ENCODE measurements around the gene AMPD3. TPM values are rescaled to one million over a fixed set of nuclear protein-coding genes. Genes with fewer than 3 reads are reported as not detected.

Gene AMPD3
- polyA plus RNA-seq, 1 donor: 5.0 TPM

DNA sequence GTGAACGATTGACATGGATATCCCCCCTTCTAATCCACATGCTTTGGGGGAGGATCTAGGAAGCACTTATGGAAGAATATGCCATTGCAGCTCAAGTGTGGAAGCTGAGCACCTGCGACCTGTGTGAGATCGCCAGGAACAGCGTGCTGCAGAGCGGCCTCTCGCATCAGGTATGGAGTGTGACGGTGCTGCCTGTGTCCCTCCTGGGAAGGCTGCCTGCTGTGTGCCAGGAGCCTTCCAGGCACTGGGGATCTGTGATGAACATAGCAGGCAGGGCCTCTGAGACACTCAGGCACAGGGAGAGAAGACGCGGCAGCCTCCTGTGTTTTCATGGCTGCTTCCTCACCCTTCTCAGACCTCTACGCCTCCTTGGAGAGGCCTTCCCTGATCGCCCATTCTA is 49.4 kb downstream of the AMPD3 start:
- H3K27ac ChIP-seq (ENCODE audit: low read length): no peak overlapping the region
- no peaks in the 10 kb centered on the region for H3K9me3 ChIP-seq (ENCODE audit: control insufficient read depth, low read depth, low read length)
- no peaks in the 10 kb centered on the region for H3K27me3 ChIP-seq (ENCODE audit: control insufficient read depth, insufficient read depth, low read length)
- H3K4me3 ChIP-seq (ENCODE audit: low read length): no peak overlapping the region
- no peak for DNase-seq
- peaks cover 9% of the 10 kb centered on the region for H3K36me3 ChIP-seq (ENCODE audit: control insufficient read depth, insufficient read depth, low read length)
- 100% methylated on average over 2 of the region's 11 CpGs for WGBS (ENCODE audit: insufficient coverage, low lambda C conversion rate)
- no peaks in the 10 kb centered on the region for H3K4me1 ChIP-seq (ENCODE audit: control insufficient read depth, insufficient read depth, low read length)

DNA sequence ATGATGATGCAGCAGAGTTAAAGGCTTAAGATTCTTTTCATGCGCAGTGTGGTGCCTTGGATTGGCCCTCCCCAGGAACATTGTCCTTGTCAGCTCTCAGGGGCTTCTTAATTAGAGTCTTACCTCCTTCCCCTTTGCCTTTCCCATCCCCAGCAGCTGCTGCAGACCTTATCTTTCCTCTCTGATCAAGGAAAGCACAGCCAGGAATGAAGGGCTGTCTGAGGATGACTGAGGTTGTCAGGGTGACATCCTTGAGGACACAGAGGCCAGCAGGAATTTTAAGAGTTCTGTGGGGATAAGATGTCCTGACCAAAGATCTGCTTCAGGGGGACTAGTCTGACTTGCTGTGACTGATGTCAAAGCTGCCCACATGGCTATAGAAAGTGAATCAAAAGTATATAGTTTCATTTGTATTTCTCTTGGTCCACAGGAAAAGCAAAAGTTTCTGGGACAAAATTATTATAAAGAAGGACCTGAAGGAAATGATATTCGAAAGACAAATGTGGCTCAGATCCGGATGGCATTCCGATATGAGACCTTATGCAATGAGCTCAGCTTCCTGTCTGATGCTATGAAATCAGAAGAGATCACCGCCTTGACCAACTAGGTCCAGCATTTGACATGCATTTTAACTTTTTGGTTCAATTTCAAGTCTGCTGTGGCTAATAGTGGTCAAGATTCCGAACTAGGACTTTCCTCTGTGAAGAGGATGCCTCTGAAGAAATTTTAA is 50.4 kb downstream of the AMPD3 start:
- Histone ChIP-seq H3K27me3 (ENCODE audit: control insufficient read depth, insufficient read depth, low read length) (no peaks in the 10 kb centered on the region), H3K4me1 (ENCODE audit: control insufficient read depth, insufficient read depth, low read length) (no peaks in the 10 kb centered on the region), H3K27ac (ENCODE audit: low read length) (no peak overlapping the region), H3K4me3 (ENCODE audit: low read length) (no peak overlapping the region), H3K36me3 (ENCODE audit: control insufficient read depth, insufficient read depth, low read length) (peaks cover 5% of the 10 kb centered on the region), H3K9me3 (ENCODE audit: control insufficient read depth, low read depth, low read length) (no peaks in the 10 kb centered on the region)
- no peak for DNase-seq
- WGBS (ENCODE audit: insufficient coverage, low lambda C conversion rate): 96% methylated on average over 3 of the region's 6 CpGs

DNA sequence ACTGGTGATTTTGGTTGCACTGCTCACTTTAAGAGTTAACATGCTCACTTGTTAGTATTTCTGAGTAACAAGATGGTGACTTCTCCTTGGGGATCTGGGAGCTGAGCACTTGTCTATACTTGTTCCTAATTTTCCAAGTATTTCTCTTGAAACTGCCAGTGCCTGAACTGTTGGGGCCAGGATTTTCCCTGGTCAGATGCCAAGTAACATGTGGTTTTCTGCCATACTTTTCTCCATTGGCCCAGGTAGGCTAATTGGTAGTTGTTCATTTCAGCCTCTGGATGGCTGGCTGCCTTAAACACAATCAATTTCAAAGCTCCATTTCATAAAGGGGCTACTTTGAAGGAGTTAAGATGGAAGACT is 50.9 kb downstream of the AMPD3 start:
- H3K27ac ChIP-seq (ENCODE audit: low read length): no peak overlapping the region
- H3K4me1 ChIP-seq (ENCODE audit: control insufficient read depth, insufficient read depth, low read length): no peaks in the 10 kb centered on the region
- H3K36me3 ChIP-seq (ENCODE audit: control insufficient read depth, insufficient read depth, low read length): peaks cover 4% of the 10 kb centered on the region
- H3K9me3 ChIP-seq (ENCODE audit: control insufficient read depth, low read depth, low read length): no peaks in the 10 kb centered on the region
- no peak overlapping the region for H3K4me3 ChIP-seq (ENCODE audit: low read length)
- no peak for DNase-seq
- H3K27me3 ChIP-seq (ENCODE audit: control insufficient read depth, insufficient read depth, low read length): no peaks in the 10 kb centered on the region

DNA sequence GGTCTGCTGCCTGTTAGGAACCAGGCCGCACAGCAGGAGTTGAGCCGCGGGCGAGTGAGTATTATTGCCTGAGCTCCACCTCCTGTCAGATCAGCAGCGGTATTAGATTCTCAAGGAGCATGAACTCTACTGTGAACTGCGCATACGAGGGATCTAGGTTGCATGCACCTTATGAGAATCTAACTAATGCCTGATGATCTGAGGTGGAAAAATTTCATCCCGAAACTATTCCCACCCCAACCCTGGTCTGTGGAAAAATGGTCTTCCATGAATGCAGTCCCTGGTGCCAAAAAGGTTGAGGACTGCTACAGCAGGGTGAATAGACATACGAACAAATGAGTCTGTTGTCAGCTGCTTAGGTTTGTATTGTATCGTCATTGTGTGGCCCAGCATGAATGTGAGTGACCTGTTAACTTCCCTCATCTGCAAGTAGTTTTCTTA is 56.1 kb downstream of the AMPD3 start:
- Histone ChIP-seq H3K4me1 (ENCODE audit: control insufficient read depth, insufficient read depth, low read length) (no peaks in the 10 kb centered on the region), H3K36me3 (ENCODE audit: control insufficient read depth, insufficient read depth, low read length) (peaks cover 3% of the 10 kb centered on the region), H3K27me3 (ENCODE audit: control insufficient read depth, insufficient read depth, low read length) (no peaks in the 10 kb centered on the region), H3K4me3 (ENCODE audit: low read length) (no peak overlapping the region), H3K27ac (ENCODE audit: low read length) (no peak overlapping the region), H3K9me3 (ENCODE audit: control insufficient read depth, low read depth, low read length) (no peaks in the 10 kb centered on the region)
- no CpG with 5 or more reads among the region's 10 CpGs for WGBS (ENCODE audit: insufficient coverage, low lambda C conversion rate)
- DNase-seq: no peak

DNA sequence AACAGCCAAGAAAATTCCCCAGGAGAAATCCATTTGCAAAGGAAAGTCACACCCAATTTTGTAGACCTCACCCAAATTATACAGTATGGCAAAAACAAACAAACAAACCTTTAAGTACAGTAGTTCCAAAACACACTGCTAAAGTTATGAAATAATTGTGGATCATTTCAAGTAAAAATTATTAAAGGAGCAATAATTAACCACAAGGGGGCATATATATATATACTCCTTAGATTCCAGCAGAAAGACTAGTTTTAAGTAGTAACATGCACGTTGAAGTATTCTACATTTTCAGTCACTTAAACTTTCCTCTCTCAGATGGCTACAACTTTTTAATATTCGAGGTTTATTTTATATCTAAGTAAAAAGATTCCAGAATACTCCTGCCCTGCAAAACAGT is 59.1 kb downstream of the AMPD3 start:
- Histone ChIP-seq H3K27ac (ENCODE audit: low read length) (no peak overlapping the region), H3K27me3 (ENCODE audit: control insufficient read depth, insufficient read depth, low read length) (no peaks in the 10 kb centered on the region), H3K36me3 (ENCODE audit: control insufficient read depth, insufficient read depth, low read length) (peaks cover 9% of the 10 kb centered on the region), H3K4me3 (ENCODE audit: low read length) (no peak overlapping the region), H3K4me1 (ENCODE audit: control insufficient read depth, insufficient read depth, low read length) (no peaks in the 10 kb centered on the region), H3K9me3 (ENCODE audit: control insufficient read depth, low read depth, low read length) (no peaks in the 10 kb centered on the region)
- WGBS (ENCODE audit: insufficient coverage, low lambda C conversion rate): no CpG with 5 or more reads among the region's 2 CpGs
- no peak for DNase-seq

DNA sequence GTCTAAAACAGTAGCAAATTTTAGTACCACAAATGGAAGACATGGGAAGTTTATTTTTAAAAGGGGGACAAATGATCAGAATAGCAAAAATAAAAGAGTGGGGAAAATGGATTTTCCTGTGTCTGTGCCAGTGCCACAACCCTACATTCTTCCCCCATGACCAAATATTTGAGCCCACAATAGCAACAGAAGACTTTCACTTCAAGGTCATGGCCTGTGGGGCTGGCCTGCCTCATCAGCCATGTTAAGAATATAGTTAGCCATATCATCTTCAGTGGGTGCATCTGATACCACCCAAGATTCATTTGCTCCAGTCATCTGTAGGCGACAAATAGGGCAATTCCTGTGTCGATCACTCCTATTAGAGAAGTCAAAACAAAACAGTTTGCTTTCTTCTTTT is 59.6 kb downstream of the AMPD3 start:
- no peak overlapping the region for H3K27ac ChIP-seq (ENCODE audit: low read length)
- H3K4me1 ChIP-seq (ENCODE audit: control insufficient read depth, insufficient read depth, low read length): no peaks in the 10 kb centered on the region
- WGBS (ENCODE audit: insufficient coverage, low lambda C conversion rate): no CpG with 5 or more reads among the region's 2 CpGs
- peaks cover 12% of the 10 kb centered on the region for H3K36me3 ChIP-seq (ENCODE audit: control insufficient read depth, insufficient read depth, low read length)
- no peak for DNase-seq
- no peak overlapping the region for H3K4me3 ChIP-seq (ENCODE audit: low read length)
- H3K9me3 ChIP-seq (ENCODE audit: control insufficient read depth, low read depth, low read length): no peaks in the 10 kb centered on the region
- no peaks in the 10 kb centered on the region for H3K27me3 ChIP-seq (ENCODE audit: control insufficient read depth, insufficient read depth, low read length)

DNA sequence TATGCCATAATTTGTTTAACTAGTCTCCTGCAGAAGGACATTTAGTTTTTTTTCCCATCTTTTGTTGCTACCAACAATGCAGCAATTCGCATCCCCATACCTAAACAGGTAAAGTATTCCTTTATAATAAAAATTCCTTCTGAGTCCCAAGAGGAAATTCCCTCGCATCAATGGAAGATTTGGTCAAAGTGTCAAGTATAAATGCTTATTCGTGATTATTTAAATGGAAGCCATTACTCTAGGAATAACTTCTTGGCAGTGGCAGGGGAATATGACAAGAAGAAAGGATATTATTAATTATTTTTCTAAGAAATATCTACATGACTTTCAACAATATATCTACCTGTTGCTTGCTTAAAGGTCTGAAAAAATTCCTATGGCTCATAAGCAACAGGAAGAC is 60.4 kb downstream of the AMPD3 start:
- H3K36me3 ChIP-seq (ENCODE audit: control insufficient read depth, insufficient read depth, low read length): peaks cover 14% of the 10 kb centered on the region
- no peaks in the 10 kb centered on the region for H3K27me3 ChIP-seq (ENCODE audit: control insufficient read depth, insufficient read depth, low read length)
- H3K4me1 ChIP-seq (ENCODE audit: control insufficient read depth, insufficient read depth, low read length): no peaks in the 10 kb centered on the region
- no peak for DNase-seq
- no CpG with 5 or more reads among the region's 3 CpGs for WGBS (ENCODE audit: insufficient coverage, low lambda C conversion rate)
- H3K27ac ChIP-seq (ENCODE audit: low read length): no peak overlapping the region
- H3K9me3 ChIP-seq (ENCODE audit: control insufficient read depth, low read depth, low read length): no peaks in the 10 kb centered on the region
- H3K4me3 ChIP-seq (ENCODE audit: low read length): no peak overlapping the region

DNA sequence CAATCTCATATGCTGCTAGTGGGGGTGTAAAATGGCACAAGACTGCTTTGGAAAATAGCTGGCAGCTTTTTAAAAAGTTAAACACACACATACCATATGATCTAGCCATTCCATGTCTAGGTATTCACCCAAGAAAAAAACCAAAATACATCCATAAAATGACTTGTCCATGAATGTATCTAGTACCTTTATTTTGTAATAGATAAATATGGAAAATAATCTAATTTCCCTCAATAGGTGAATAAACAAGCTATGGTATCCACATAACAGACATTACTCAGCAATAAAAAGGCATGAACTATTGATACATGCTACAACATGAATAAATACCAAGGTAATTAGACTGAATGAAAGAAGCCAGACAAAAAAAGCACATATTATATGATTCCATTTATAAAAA is 63.1 kb downstream of the AMPD3 start:
- no peak for DNase-seq
- peaks cover 28% of the 10 kb centered on the region for H3K36me3 ChIP-seq (ENCODE audit: control insufficient read depth, insufficient read depth, low read length)
- H3K9me3 ChIP-seq (ENCODE audit: control insufficient read depth, low read depth, low read length): no peaks in the 10 kb centered on the region
- no peak overlapping the region for H3K4me3 ChIP-seq (ENCODE audit: low read length)
- H3K4me1 ChIP-seq (ENCODE audit: control insufficient read depth, insufficient read depth, low read length): no peaks in the 10 kb centered on the region
- no peak overlapping the region for H3K27ac ChIP-seq (ENCODE audit: low read length)
- H3K27me3 ChIP-seq (ENCODE audit: control insufficient read depth, insufficient read depth, low read length): no peaks in the 10 kb centered on the region

DNA sequence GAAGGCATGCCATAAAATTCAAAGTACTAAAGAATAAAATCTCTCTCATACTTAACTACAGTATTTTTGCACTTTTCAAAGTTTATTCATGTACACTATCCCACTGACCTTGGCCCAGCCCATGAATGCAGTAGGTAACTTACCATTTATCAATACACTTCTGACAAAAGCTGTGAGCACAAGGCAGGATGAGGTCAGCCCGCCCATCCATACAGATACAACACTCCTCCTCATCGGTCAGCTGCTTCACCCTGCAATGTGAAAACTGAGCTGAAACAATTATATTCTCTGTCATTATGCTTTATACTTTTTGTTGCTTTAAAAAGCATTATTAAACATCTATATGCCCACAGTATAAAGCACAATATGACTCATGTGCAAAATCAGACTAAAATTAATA is 63.8 kb downstream of the AMPD3 start:
- WGBS (ENCODE audit: insufficient coverage, low lambda C conversion rate): no CpG with 5 or more reads among the region's 2 CpGs
- Histone ChIP-seq H3K4me3 (ENCODE audit: low read length) (no peak overlapping the region), H3K36me3 (ENCODE audit: control insufficient read depth, insufficient read depth, low read length) (peaks cover 28% of the 10 kb centered on the region), H3K27me3 (ENCODE audit: control insufficient read depth, insufficient read depth, low read length) (no peaks in the 10 kb centered on the region), H3K4me1 (ENCODE audit: control insufficient read depth, insufficient read depth, low read length) (no peaks in the 10 kb centered on the region), H3K27ac (ENCODE audit: low read length) (no peak overlapping the region), H3K9me3 (ENCODE audit: control insufficient read depth, low read depth, low read length) (no peaks in the 10 kb centered on the region)
- DNase-seq: no peak

DNA sequence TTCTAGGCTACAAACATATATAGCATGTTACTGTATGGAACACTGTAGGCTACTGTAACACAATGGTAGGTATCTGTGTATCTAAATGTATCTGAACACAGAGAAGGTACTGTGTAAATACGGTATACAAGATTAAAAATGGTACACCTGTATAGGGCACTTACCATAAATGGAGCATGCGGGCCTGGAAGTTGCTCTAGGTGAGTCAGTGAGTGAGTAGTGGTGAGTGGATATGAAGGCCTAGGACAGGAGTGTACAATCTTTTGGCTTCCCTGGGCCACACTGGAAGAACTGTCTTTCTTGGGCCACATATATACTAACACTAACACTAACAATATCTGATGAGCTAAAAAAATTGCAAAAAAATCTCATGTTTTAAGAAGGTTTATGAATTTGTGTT is 64.6 kb downstream of the AMPD3 start:
- no peaks in the 10 kb centered on the region for H3K4me1 ChIP-seq (ENCODE audit: control insufficient read depth, insufficient read depth, low read length)
- H3K36me3 ChIP-seq (ENCODE audit: control insufficient read depth, insufficient read depth, low read length): peaks cover 31% of the 10 kb centered on the region
- H3K27ac ChIP-seq (ENCODE audit: low read length): no peak overlapping the region
- no peak overlapping the region for H3K4me3 ChIP-seq (ENCODE audit: low read length)
- no CpG with 5 or more reads among the region's 2 CpGs for whole genome bisulfite sequencing (ENCODE audit: insufficient coverage, low lambda C conversion rate)
- no peaks in the 10 kb centered on the region for H3K9me3 ChIP-seq (ENCODE audit: control insufficient read depth, low read depth, low read length)
- no peaks in the 10 kb centered on the region for H3K27me3 ChIP-seq (ENCODE audit: control insufficient read depth, insufficient read depth, low read length)
- DNase-seq: no peak

DNA sequence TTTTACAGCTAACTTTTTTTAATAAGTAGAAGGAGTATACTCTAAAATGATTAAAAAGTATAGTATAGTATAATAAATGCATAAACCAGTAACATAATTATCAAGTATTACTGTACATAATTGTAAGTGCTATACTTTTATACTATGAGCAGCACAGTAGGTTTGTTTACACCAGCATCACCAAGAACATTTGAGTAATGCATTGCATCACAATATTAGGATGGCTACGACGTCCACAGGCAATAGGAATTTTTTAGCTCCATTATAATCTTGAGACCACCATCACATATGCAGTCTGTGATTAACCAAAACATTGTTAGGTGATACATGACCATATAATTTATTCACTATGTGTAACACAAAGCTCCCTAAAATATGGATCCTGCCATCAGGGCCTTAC is 65.5 kb downstream of the AMPD3 start:
- Histone ChIP-seq H3K27ac (ENCODE audit: low read length) (no peak overlapping the region), H3K36me3 (ENCODE audit: control insufficient read depth, insufficient read depth, low read length) (peaks cover 31% of the 10 kb centered on the region), H3K9me3 (ENCODE audit: control insufficient read depth, low read depth, low read length) (no peaks in the 10 kb centered on the region), H3K4me3 (ENCODE audit: low read length) (no peak overlapping the region), H3K27me3 (ENCODE audit: control insufficient read depth, insufficient read depth, low read length) (no peaks in the 10 kb centered on the region), H3K4me1 (ENCODE audit: control insufficient read depth, insufficient read depth, low read length) (no peaks in the 10 kb centered on the region)
- no CpG with 5 or more reads among the region's 2 CpGs for WGBS (ENCODE audit: insufficient coverage, low lambda C conversion rate)
- no peak for DNase-seq
